ENCODE data around the gene OLFM3.

The OLFM3 gene

DNA sequence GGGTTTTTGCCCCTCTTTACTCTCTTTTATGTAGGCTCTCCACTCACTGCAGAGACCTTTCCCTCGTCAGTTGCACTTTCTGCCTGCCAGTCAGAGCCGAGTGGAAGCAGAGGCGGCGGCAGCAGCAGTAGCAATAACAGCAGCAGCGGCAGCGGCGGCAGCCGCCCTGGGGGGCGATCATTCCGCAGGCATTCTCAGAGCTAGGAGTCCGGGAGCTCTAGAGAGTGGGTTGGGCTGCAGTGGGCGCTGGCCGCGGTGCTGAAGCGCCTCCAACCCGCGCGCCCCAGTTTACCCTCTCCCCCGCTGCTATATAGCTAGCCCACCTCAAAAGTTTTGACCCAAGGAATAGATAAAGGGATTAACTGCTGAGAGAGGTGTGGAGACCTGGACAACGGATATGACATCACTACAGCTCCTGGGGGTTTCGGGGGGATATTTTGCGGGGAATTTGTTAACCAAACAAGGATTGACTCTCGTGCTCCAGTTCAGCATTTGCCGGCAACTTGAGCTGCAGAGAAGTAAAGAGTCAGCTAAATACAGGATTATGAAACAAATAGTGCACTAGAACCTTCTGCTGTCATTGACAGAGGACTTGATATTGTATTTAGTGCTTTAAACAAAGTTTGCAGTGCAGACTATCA, at the start of gene OLFM3:
Gene OLFM3, minus strand, starts transcription at position 102 of the 641 bp plus-strand sequence.
- DNase-seq (ENCODE audit: low spot score), result no peak

DNA sequence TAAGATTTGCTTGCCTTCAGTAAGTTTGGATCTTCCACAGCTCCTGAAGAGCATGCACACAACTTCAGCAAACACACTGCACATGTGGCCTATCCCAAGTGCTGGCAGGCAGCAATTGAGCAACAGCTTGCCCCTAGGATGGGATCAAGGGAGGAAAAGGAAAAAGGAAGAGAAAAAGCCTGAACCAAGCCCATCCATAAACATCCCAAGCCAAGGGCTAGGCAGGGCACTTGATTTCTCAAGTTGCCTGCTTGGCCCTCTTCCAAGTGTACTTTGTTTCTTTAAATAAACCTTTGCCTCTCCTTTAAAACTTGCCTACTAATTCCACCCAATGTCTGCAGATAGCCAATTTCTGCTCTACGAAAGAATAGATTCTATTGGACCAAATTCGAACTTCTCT, 49.0 kb upstream of the OLFM3 start:
- no peak for DNase-seq (ENCODE audit: low spot score)

DNA sequence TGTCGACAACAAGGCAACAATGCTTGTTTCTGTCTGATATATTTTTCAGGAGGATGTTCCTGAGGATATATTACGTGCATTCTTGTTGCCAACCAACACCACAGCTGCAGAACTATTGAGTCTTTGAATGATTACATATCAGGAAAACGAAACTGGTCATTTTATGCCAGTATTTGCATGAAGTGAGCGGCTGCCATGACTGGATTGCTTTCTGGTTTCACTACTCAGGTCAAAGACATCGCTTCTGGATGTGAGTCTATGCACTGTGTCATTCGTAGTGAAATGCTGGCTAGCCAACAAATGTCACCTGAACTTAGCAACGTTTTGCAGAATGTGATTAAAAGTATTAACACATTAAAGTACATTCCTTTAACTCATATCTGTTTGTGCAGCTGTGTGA, 35.8 kb upstream of the OLFM3 start:
- no peak for DNase-seq (ENCODE audit: low spot score)

DNA sequence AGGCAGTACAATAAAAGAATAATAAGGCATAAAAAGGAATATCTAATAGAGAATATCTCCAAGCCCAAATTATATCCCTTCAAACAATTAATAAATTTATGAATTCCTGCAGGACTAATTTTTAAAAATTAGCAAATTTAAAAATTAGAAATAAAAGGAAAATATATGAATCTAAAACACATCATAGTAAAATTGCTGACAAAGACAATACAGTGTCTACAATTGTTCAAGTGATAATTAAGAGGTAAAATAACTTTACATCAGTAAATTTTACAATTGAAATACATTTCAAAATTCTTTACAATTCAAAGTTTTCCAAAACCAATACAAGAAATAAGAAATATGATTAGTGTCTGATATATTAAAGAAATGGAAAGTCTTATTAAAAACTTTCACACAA, 22.8 kb upstream of the OLFM3 start:
- no peak for DNase-seq (ENCODE audit: low spot score)

DNA sequence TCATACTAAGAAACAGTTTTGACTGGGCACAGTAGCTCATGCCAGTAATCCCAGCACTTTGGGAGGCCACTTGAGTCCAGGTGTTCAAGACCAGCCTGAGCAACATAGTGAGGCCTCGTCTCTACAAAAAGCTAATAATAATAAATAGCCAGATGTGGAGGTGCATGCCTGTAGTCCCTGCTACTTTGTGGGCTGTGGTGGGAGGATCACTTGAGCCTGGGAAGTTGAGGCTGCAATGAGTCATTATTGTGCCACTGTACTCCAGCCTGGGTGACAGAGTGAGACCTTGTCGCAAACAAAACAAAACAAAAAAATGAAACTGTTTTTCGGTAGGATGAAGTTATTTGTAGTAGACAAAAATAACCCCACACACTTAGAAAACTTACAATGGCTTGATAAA, 19.0 kb upstream of the OLFM3 start:
- no peak for DNase-seq (ENCODE audit: low spot score)

DNA sequence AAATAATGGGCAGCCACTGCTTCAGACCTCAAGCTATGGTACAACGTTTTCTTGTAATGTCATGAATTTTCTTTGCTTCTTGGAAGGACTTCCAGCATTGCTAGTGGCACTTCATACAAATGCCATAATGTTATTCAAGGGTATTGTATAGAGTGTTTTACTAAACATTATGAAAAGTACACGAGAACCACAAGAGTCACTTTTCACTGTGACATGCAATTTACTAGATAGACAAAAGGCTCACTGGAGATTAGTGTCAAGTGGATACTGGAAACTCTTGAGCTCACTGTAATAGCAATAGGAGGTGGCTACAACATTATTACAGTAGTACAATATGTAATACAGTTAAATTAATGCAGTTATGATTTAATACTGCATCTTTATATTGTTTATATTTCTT, 5.3 kb upstream of the OLFM3 start:
- DNase-seq (ENCODE audit: low spot score), result no peak

DNA sequence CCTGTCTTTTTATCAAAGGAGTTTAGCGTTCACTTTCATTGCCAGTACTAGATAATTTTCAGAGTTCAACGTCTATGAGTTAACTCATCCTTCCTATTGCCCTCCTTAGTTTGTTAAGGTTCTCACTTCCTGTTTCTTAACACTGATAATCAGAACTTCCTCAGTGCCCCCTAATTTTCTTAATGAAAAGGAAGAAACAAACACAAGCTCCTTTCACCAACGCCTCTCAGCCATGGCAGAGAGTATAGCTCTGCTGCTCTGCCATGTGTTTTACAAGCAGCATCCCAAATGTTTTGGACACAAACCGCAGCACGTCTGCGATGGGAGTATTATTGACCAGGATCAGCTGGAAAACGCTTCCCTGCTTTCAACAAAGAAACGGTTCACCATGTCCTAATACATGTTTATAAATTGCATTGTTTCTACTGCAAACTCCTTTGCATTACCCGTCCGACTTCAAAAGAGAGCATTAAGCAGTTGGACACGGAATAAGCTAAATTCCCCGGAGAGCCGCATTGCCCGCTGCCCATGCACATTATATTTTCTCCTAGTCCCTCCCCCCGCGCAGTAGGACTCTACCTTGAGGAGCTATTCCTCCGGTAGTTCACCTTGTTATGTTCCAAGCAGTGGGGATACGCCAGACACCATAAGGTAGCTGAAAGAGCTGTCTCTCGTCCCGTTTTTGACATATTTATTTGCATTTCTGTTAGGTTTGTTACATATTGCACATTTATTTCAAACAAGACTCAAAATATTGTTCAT, 561 bp downstream of the OLFM3 start:
- DNase-seq (ENCODE audit: low spot score), result no peak

DNA sequence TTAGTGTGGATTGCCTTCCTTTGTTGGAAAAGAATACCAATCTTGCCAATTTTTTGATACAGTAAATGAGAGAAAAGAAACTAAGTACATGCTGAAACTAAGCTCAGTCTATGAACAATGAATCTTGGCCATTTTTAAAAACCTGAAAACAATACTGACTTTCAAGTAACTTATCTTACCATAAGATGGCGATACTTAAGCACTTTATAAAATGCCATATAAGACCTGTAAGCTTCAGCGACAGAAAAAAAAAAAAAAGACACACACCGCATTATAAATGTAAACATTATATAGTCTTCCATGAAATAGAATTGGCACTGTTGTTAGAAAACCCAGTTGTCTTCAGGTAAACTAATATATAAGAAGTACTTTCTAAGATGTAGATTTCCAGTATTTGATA, 3.0 kb downstream of the OLFM3 start:
- DNase-seq (ENCODE audit: low spot score), result no peak

DNA sequence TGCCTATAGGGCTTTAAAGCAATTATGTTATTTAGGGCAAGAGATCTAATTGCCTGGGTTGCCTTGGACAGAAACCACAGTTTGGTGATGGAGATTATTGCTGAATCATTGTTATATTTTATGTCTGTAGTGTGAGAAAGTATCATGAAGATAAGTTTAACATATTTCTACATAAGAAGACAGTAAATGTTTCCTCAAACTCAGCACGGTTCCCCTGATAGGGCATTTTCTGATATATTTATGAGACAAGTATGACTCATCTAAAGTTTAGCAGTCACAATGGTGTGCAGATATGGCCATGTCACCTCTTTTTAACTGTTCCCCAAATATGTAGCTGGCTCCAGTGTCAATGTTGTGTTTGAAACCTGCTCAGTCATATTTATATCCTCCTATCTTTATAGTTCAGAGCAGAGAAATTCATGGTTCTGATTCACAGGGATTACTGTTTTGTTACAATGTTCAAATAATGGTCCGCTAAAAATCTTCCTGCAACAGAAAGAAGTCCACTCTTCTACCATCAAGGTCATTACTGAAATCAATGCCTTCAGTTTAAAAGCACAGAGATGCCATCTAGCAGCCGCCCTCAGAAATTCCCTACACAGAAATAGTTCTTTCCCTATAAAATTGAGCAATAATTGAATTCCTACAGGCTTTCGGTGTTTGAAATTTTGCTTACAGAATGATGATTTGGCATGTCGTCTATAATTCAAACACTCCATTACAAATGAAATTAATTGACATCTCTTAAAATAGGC, 3.7 kb downstream of the OLFM3 start:
- DNase-seq (ENCODE audit: low spot score), result no peak

DNA sequence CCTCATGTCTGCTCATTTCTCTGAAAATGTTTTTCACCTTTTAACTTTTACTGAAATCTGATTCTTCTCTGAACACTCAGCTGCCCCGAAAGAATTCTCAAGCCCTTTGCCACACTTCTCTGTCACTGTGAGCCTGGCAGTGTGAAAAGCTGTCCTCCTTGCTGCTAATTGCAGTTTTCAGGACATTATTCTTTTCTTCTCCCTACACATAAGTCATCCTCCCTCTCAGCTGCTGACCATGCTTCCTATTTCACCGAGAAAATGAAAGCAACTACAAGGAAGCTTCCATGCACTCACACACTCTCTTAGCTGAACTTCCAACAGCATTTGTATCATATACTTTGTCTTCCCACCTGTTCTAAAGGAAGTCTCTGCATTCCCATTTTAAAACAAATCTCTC, 15.8 kb downstream of the OLFM3 start:
- DNase-seq (ENCODE audit: low spot score), result no peak

DNA sequence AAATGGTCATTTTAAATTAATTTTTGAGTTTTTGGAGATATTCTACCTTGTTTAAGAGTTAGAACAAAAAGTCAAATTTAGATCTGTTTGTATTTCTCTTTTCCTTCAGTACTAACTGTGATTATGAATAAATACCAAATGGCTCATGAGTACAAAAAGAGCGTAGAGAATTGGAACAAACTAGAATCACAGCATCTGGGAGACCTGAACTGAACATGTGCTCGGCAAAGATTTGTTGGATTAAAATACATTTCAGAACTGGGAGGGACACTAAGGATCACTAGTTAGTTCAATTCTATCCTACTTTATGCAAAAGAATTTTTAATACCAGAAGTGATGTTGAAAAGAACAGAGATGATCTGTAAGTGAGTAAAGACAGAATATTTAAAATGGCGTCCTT, 19.5 kb downstream of the OLFM3 start:
- DNase-seq (ENCODE audit: low spot score), result no peak

DNA sequence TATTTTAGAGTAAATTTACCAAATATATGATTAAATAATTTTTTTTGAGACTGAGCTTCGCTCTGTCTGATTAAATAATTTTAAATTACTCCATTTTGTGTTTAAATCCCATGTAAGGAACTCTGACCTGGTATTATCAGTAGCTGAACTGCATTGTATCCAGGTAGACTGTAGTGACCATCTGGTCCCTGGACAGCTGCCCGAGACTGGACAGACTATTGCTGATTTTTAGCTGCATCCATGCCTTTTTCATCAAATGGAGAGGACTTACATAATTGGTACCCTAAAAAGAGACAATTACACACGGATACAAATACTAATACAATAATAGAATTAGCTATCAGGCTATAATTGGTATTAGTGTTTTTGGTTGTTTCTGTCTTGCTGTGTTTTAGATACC, 20.6 kb downstream of the OLFM3 start:
- DNase-seq (ENCODE audit: low spot score), result no peak

DNA sequence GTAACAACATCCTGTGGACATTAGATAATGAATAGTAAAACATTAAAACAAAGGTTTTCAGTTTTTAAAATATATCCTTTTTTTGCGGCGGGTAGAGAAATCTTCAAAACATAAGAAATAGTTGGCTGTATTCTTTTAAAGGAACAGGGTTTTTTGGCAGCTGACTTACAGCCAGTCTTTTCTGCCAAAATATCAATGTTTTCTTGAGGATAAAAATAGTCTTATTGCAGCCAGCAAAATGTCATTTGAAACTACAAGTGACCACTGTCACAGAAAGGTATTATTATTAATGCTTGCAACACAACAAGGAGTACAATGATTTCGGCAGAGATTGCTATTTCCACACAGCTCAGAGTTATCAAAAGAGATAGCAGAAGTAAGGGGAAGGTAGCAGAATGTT, 21.4 kb downstream of the OLFM3 start:
- DNase-seq (ENCODE audit: low spot score), result no peak

DNA sequence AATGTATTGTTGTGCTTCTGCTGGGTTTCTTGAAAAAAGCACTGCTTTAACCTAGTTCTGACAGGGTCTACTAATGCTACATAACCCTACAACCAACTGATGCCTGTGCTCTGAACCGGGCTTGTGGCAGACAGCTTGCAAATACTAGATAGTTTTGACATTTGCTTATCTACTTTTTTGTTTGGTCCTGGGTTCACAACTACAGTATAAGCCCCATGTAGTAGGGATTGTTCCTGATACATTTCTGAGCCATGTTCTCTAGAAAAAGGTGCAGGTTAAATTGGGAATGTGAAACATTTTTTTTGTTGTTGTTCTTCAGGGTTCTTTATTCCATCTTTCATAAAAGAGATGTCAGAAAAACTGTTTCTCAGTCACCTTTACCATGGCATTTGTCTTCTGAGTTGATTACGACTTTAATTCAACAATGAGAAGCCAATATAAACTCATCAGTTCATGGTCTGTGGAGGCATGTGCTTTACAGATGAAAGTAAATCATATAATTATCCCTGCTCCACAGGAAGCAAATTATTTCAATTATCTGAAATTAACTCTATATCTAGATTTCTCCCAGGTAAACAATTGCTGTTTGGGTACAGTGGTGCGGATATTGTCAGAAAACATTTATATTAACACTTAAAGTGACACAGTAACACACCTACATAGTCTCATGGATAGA, 22.0 kb downstream of the OLFM3 start:
- DNase-seq (ENCODE audit: low spot score), result no peak

DNA sequence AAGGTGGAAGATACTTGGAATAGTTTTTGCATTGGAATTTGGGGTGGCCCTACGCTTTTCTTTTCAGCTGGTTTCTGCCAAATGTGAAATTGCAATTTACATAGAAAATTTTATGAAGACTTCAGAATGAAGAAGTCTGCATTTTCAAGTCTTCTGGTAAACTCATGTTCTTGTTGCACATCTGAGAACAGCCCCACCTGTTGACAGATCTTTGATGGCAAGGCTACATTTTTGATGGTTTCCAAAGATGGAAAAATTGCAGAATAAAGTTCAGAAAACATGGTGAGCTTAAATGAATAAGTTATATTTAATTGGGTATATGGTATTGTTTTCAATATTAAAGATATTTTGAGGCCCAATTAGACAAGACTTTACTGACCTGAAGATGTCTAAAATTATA, 25.4 kb downstream of the OLFM3 start:
- no peak for DNase-seq (ENCODE audit: low spot score)

DNA sequence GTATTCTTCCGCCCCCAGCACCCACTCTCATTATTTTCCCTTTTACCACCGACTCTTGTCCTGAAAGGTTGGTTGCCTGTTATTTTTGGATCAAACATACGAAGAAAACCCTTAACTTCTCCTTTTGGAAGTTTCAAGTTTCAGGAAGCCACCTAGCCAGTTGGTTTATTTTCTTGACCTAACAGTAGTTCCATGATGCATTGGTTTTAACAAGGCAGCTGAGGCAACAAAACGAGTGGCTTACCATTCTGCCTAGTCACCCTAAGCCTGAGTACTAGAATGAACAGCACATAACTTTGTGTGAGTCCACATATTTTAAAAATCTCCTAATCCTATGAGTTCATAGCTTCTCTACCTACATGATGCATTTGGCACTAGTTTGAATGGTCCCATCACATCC, 28.9 kb downstream of the OLFM3 start:
- DNase-seq (ENCODE audit: low spot score), result no peak

DNA sequence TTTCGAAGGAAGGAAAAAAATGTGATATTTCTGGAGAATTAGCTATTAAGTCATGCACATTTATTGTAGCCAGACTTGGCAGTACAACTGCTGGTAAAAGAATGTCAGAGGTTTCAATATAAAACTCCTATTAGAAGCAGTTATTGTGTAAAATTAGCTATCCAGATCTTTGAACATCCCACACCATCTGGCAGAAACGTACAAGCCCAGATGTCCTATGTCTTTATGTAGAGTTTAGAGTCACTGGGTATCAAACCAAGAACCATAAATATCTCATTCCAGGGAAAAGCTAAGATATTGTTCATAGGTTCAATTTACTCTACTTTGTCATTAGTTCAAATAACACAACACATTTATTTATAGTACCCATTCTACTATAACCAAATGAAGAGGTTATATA, 31.4 kb downstream of the OLFM3 start:
- no peak for DNase-seq (ENCODE audit: low spot score)

DNA sequence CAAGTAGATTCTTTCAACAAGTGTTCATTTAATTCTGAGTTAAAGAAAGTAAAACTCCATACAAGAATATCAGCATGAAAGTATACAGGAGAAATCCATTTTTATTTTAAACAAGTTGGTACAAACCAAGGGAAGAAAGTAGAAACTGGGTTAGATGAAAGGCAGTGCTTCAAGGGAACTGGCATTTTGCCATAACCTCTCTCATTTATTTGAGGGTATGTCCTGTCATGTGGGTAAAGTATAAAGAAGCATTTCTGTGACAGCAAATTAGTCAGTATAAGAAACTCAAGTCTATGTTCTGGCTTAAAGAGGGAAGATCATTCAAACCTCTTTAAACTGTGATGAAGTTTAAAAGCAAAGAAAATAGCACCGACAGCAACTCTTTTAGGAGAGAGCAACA, 32.0 kb downstream of the OLFM3 start:
- DNase-seq (ENCODE audit: low spot score), result no peak

DNA sequence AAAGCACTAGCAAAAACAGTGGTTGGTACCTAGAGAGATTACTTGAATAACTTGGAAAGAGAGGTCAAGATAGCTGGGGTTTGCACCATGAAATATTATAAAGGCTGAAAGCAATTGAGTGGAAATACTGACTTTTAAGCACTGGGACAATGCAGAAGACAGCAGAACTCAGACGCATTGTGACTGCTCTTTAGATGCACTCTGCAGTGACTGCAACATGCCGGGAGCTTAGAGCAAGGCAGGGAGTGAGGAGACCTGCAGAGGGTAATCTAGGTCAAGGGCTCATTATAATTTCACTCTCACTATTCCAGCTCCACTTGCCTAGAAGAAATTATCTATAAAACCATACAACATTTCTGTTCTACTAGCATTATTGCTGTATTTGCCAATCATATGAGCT, 36.6 kb downstream of the OLFM3 start:
- no peak for DNase-seq (ENCODE audit: low spot score)

DNA sequence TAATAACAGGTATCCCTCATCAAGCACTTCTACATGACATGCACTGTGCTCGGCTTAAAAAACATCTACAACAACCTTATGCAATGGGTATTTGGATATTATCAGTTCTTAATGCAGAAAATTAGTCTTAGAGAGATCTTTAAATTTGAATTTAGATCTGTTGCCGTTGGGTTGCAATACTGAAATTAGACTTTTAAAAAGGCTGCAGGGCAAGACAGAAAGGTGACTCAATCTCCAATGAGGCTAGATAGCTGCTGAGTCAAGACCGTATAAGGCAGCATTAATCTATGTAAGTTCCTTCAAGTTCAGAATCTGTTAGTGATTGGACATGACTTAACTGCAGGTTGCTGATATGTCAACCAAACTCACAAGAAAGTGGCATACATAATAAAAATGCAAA, 37.3 kb downstream of the OLFM3 start:
- no peak for DNase-seq (ENCODE audit: low spot score)

DNA sequence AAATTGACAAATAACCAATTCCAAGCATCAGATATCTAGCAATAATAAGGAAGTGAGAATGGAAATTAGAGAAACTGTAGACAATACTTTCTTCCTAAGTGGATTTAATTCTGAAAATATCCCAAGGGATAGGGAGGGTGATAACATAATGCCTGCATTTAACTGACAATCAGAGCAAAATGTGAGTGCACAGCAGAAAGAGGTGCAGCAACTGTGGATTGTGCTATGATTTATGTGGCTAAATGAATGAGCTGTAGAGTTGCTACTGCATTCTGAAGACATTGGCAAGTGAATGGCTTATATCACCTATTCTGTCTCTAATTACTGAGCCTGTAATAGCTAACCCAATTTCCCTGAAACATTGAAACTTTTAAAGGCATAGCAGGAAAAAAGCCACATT, 39.0 kb downstream of the OLFM3 start:
- DNase-seq (ENCODE audit: low spot score), result no peak

DNA sequence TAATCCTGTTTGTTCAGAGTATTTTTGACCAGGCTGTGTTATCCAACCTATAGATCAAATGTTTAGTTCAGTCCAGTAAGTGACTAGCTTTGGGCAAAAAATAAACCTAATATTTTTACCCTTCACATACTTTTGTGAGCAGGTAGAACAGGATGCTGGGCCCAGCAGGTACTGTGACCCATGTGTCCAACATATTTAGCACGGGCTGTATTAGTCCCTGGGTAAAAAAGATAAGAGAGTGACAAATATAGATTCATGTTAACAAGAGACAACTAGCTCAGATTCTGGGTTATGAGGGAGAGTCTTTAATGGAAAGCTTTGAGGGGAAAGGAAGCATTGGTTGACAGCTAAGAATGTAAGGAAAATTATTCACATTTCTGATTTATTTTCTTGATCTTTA, 43.1 kb downstream of the OLFM3 start:
- DNase-seq (ENCODE audit: low spot score), result no peak

DNA sequence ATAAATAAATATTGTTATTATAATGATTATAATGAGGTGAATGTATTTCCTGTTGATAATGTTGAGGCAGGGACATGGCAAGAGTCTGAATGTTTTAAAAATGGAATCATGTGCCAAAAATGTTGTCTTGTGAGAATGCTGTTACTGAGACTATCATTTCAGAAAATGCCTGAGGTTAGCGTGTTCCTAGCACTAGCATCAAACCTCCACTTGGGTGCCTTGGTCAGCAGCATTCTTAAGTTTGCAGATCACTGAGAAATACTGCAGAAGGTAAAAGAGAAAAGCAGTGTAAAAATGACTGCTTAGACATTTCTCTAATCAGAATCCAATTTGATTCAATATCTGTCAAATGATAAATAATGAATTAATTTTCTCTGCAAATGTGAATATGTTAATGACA, 50.8 kb downstream of the OLFM3 start:
- no peak for DNase-seq (ENCODE audit: low spot score)
